NCI-H345 treated with DMSO at 0.1 percent for 48 hours (cell line): ENCODE data around the gene NRIP3.
"Not testable (repeated sequence)": the region's sequence is repeated elsewhere in the genome, so short reads cannot be mapped to it uniquely, and the experiment has no call there.

Source experiments
- DNase-seq: peaks from one replicate; lab custom pipeline; 2025; ENCODE audit not compliant: unreplicated experiment; lab: John Stamatoyannopoulos, UW

Gene NRIP3

GRCh38 chr11:8973121-8973520 lies 30.7 kb downstream of the NRIP3 start:
- no peak for DNase-seq

GRCh38 chr11:8971924-8972316 lies 31.9 kb downstream of the NRIP3 start:
- DNase-seq = no peak

- no peak for DNase-seq
Measured at GRCh38 chr11:8971196-8971923, 32.4 kb downstream of the NRIP3 start.

GRCh38 chr11:8967184-8967583 lies 36.6 kb downstream of the NRIP3 start:
- DNase-seq = no peak

- peak; percentile 66 for DNase-seq
Measured at GRCh38 chr11:8964324-8965320, 39.2 kb downstream of the NRIP3 start, which contains the start of gene TMEM9B. Gene TMEM9B (minus strand): TSS chr11:8964442. CDS start chr11:8964313, 129 bp downstream.

- DNase-seq = peak; percentile 56
Measured at GRCh38 chr11:8963569-8964323, 40.1 kb downstream of the NRIP3 start.

GRCh38 chr11:8962841-8963240 lies 41.0 kb downstream of the NRIP3 start:
- no peak for DNase-seq

GRCh38 chr11:8961401-8961800 lies 42.4 kb downstream of the NRIP3 start:
- no peak for DNase-seq

- no peak for DNase-seq
Measured at GRCh38 chr11:8959546-8960166, 44.1 kb downstream of the NRIP3 start.

GRCh38 chr11:8956860-8957259 lies 46.9 kb downstream of the NRIP3 start:
- no peak for DNase-seq

GRCh38 chr11:8948886-8949285 lies 54.9 kb downstream of the NRIP3 start:
- DNase-seq = no peak

GRCh38 chr11:8947230-8947943 lies 56.4 kb downstream of the NRIP3 start:
- no peak for DNase-seq

- DNase-seq = no peak
Measured at GRCh38 chr11:8942518-8943066, 61.2 kb downstream of the NRIP3 start, which contains the start of gene ASCL3. Gene ASCL3 (minus strand): TSS chr11:8943016. CDS start chr11:8938161, 4,855 bp downstream.

GRCh38 chr11:8941341-8942103 lies 62.3 kb downstream of the NRIP3 start:
- DNase-seq = no peak

GRCh38 chr11:8937659-8938058 lies 66.1 kb downstream of the NRIP3 start:
- no peak for DNase-seq

- no peak for DNase-seq
Measured at GRCh38 chr11:8937159-8937558, 66.6 kb downstream of the NRIP3 start.

GRCh38 chr11:8935789-8936188 lies 68.0 kb downstream of the NRIP3 start:
- not testable (repeated sequence) for DNase-seq

- DNase-seq = no peak
Measured at GRCh38 chr11:8934742-8935488, 68.9 kb downstream of the NRIP3 start.
